ENCODE data around the gene LDLRAD1.
"Not testable (repeated sequence)": the region's sequence is repeated elsewhere in the genome, so short reads cannot be mapped to it uniquely, and the experiment has no call there.

DNA sequence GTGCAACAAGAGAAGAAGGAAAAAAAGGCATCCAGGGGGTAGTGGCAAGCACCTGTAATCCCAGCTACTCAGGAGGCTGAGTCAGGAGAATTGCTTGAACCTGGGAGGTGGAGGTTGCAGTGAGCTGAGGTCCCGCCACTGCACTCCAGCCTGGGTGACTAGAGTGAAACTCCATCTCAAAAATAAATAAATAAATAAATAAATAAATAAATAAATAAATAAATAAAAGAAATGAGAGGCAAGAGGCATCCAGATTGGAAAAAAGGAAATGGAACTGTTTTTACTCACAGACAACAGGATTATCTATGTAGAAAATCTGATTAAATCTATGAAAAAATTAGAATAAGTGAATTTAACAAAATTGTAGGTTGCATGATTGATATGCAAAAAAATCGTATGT lies 23.5 kb downstream of the LDLRAD1 start:
- TF ChIP-seq, protein P1, sequence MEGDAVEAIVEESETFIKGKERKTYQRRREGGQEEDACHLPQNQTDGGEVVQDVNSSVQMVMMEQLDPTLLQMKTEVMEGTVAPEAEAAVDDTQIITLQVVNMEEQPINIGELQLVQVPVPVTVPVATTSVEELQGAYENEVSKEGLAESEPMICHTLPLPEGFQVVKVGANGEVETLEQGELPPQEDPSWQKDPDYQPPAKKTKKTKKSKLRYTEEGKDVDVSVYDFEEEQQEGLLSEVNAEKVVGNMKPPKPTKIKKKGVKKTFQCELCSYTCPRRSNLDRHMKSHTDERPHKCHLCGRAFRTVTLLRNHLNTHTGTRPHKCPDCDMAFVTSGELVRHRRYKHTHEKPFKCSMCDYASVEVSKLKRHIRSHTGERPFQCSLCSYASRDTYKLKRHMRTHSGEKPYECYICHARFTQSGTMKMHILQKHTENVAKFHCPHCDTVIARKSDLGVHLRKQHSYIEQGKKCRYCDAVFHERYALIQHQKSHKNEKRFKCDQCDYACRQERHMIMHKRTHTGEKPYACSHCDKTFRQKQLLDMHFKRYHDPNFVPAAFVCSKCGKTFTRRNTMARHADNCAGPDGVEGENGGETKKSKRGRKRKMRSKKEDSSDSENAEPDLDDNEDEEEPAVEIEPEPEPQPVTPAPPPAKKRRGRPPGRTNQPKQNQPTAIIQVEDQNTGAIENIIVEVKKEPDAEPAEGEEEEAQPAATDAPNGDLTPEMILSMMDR (IDR thresholded peaks at IDR 0.05; ENCODE audit: borderline replicate concordance, extremely low read depth, low read length, poor library complexity, severe bottlenecking) = not testable (repeated sequence)
- TF ChIP-seq EZH2 (IDR thresholded peaks at IDR 0.05; ENCODE audit: borderline replicate concordance, low read depth, low read length, severe bottlenecking) = not testable (repeated sequence)

Measured in DND-41 (cell line).